Body of pancreas (tissue), 4 donors: ENCODE data around the gene ZNF772.

Experiments
- POLR2A ChIP-seq, 3 donors: fragments of 450-650 bp; IDR thresholded peaks; one replicate each; pipeline ENCODE4 v1.6.1; 2016; ENCODE audit warnings: antibody characterized with exemption in 3 of 3, mild to moderate bottlenecking in 2 of 3
- TF ChIP-seq, protein P1 (sequence below), 7 experiments: fragments of 450-650 bp in 4 of 7; fragments of 200-600 bp in 3 of 7; sonication (generic) in 3 of 7; IDR thresholded peaks; one replicate each; pipeline ENCODE4 v1.5.1; 2016 to 2019; ENCODE audit warnings: antibody characterized with exemption in 7 of 7

DNA sequence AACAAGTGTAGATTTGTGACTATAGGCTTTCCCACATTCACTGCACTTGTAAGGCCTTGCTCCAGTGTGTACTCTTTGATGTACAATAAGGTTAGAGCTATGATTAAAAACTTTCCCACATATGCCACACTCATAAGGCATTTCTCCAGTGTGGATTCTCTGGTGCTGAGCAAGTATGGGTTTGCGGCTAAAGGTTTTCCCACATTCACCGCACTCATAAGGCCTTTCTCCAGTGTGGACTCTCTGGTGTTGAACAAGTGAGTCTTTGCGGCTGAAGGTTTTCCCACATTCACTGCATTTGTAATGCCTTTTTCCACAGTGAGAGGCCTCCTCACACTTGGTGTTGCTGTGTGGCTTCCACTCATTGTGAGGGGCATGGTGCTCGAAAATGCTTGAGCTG, 3.7 kb downstream of the ZNF772 start:
- TF ChIP-seq, protein P1, sequence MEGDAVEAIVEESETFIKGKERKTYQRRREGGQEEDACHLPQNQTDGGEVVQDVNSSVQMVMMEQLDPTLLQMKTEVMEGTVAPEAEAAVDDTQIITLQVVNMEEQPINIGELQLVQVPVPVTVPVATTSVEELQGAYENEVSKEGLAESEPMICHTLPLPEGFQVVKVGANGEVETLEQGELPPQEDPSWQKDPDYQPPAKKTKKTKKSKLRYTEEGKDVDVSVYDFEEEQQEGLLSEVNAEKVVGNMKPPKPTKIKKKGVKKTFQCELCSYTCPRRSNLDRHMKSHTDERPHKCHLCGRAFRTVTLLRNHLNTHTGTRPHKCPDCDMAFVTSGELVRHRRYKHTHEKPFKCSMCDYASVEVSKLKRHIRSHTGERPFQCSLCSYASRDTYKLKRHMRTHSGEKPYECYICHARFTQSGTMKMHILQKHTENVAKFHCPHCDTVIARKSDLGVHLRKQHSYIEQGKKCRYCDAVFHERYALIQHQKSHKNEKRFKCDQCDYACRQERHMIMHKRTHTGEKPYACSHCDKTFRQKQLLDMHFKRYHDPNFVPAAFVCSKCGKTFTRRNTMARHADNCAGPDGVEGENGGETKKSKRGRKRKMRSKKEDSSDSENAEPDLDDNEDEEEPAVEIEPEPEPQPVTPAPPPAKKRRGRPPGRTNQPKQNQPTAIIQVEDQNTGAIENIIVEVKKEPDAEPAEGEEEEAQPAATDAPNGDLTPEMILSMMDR (IDR thresholded peaks at IDR 0.05) = no peak
- no peak for TF ChIP-seq POLR2A (IDR thresholded peaks at IDR 0.05)
